Epithelial cell of prostate (primary cell): ENCODE measurements around the gene INMT.

Experiments
- DNase-seq: peaks from one replicate; pipeline ENCODE4 v3.0.0-alpha.2; 2011; ENCODE audit warnings: low read depth, low spot score
- H3K27ac ChIP-seq: fragments of 450-650 bp; 2 replicates; pipeline ENCODE4 v1.5.1; 2017; ENCODE audit warnings: mild to moderate bottlenecking

INMT gene

DNA sequence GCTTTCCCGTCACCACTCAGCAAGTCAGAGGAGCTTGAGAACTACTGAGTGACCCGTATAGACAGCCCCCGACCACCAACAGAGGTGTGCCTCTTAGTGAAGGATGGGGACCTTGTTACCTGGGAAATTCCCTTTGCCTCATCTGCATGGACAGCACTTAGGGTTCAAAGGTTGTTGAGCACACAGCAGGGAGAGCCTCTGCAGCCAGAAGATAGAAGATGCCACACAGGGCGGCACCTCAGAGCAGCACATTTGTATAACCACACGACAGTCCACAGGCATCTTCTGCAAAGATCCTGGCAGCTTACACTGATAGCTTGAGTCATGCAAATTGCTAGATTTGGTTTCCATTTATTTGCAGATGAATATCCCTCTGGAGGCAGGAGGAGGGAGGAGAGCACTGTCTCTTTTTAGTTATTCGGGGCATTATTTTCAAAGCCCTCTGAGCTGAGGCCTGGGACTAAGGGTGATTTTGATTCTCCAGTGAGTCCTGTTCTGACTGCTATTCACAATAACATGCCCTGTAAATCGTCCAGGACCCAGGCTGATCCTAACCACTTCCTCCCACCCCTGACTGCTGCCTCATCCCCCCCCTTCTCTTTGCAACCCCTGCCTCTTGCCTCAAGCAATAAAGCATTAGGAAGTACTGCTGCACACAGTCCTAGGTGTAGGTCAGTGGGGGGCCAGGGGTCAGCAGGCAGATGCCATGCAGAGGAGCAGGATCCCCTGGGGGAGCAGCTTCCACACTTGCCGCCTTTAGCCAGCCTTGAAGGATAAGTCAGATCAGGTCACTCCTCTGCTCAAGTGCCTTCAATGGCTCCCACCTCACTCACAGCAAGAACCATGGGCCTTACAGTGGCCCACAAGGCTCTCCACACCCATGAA lies 24.6 kb upstream of the INMT start:
- H3K27ac ChIP-seq = no peak overlapping the region
- no peak for DNase-seq

DNA sequence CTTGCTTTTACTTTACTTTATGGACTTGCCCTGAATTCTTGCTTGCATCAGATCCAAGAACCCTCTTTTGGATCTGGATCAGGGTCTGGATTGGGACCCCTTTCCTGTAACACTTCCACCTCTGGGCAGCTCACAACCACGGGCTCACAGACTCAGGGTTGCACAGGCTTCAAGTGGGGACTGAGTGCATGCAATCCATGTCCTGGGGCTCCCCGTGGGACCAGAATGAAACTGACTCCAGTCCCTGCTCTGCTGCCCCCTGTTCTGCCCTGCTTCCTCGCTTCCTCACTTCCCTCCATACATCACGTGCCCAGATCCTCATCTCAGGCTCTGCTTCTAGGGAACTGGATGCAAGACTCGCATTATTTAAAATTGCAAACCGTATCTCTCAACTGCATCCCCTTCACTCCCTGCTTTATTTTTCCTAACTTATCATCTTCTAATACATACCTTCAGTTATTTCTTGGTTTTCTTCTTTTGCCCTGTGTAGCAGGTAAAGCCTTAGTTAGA lies 23.3 kb upstream of the INMT start:
- H3K27ac ChIP-seq = no peak overlapping the region
- no peak for DNase-seq

GRCh38 chr7:30729642-30730041 lies 22.3 kb upstream of the INMT start:
- no peak for DNase-seq
- no peak overlapping the region for H3K27ac ChIP-seq

GRCh38 chr7:30730097-30730496 lies 21.8 kb upstream of the INMT start:
- no peak overlapping the region for H3K27ac ChIP-seq
- DNase-seq = no peak

DNA sequence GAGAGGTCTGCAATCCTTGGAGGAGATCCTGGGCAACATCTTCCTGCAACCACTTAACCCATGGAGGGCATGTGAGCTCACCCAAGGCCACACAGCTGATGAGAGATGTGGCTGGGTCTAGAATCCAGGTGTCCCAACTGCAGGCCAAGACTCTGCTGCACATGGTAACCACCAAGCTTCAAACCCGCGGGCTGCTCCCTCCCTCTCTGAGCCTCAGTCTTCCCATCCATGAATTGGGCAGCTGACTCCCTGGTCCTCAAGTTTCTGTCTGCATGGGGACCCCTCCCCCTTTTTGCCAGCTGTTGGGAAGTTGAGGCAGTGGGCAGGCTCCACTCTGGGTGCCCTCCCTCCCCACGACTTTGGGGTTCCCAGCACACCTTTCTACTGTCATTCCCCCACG lies 20.9 kb upstream of the INMT start:
- DNase-seq = no peak
- H3K27ac ChIP-seq = no peak overlapping the region

DNA sequence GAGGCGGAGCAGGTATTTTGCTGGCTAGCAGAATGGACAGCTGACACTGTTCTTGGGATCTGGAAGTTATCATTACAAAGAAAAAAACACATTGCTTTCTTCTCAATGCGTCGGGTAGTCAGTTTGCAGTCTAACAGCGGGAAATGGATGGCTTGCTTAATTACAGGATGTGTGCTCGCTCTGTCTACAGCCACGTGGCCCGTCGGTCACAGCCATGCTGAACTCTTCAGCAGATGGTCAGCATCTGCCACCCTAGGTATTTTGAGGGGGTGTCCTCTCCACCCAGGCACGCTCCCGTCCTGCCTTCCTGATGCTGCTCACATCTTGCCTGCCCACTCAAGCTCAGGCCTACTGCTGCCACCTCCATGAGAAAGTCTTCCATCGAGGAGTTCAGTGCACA lies 20.4 kb upstream of the INMT start:
- DNase-seq = no peak
- no peak overlapping the region for H3K27ac ChIP-seq

- DNase-seq = no peak
- no peak overlapping the region for H3K27ac ChIP-seq
Observed at GRCh38 chr7:30732606-30733005, 19.3 kb upstream of the INMT start.

GRCh38 chr7:30733216-30733615 lies 18.7 kb upstream of the INMT start:
- H3K27ac ChIP-seq = no peak overlapping the region
- DNase-seq = no peak

DNA sequence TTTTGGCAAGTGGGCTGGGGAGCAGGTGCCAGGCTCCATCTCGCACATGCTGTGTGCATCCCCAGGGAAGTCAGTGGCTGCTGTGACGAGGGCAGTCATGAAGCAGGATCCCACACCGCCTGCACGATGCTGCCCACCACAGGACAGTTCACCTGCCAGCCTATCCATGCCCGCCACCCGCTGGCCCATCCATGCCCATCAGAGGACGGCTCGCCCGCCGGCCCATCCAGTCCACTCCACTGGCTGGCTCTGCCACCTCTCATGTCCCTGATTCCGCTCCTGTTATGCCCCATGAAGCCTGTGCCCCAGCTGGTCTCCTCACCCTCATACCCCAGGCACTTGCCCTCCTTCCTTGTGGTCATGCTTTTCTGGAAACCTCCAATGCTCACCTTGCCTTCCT lies 18.2 kb upstream of the INMT start:
- no peak overlapping the region for H3K27ac ChIP-seq
- no peak for DNase-seq

DNA sequence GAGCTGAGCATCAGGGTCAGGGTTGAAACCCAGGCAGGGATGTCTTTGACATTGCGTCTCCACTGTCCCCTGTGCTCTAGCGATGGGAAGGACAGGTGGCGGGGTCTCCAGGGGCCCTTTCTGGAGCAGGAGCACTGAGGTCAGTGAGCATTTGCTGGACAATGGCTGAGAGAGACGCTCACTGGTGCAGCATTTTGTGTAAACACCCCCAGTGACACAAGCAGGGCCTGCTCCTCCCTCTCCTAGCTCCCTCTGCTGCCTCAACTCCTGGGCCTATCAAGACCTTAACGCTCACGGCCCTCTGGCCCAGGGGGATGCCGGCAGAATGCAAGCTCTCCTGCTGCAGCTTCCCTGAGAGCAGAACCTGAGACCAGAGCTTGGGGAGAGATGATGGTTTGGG lies 17.4 kb upstream of the INMT start:
- no peak for DNase-seq
- no peak overlapping the region for H3K27ac ChIP-seq

- DNase-seq = no peak
- no peak overlapping the region for H3K27ac ChIP-seq
Observed at GRCh38 chr7:30735631-30736030, 16.3 kb upstream of the INMT start.

DNA sequence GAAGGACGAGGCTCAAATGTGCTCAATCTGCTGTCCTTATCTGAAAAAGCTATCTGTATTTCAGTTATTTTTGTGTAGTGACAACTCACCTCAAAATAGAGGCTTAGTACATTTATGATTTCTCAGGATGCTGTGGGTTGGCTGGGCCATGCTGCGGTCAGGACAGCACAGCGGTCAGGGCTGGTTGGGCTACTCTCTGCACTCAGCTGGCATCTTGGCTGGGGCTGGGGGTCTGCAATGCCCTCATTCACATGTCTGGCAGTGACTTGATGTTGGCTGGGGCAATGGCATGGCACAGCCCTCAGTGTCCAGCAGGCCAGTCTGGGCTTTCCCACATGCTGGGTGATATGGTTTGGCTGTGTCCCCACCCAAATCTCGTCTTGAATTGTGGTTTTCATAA lies 15.6 kb upstream of the INMT start:
- H3K27ac ChIP-seq = no peak overlapping the region
- DNase-seq = no peak

DNA sequence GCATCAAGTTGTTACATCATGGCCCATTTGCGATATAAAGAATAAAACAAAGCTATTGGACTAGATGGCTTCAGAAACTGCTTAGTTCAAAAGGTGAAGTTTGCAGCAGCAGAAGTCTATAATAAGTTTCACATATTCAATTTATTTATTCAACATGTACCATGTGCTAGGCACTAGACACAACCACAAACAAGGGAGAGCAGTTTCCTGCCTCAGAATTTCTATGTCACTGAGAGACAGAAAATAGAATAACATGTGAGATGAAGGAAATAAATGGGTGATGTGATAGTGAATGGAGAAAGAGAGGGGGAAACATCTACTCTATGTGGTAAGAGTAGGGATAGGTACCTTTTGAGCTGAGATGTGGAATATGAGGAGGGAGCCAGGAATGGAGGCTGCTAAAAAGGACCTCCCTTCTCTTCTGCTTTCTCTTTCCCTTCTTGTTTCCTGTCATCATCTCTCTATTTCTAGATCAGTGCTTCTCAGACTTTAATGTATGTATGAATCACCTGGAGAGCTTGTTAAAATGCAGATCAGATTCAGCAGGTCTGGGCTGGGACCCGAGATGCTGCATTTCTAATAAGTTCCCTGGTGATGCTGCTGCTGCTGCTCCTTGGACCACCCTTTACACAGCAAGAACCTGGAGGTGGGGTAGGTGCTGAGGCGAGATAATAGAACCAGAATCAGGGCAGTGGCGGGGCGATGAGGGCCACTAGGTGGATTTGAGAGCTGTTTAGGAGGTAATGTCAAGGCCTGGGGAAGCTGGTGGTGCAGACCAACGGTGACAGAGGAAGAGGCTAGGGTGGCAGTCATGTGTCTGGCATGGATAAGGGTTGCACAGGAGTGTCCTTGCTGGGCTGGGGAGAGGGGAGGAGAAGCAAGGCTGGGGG lies 13.7 kb upstream of the INMT start:
- H3K27ac ChIP-seq = no peak overlapping the region
- DNase-seq = no peak

GRCh38 chr7:30739691-30740090 lies 12.2 kb upstream of the INMT start:
- no peak for DNase-seq
- no peak overlapping the region for H3K27ac ChIP-seq

DNA sequence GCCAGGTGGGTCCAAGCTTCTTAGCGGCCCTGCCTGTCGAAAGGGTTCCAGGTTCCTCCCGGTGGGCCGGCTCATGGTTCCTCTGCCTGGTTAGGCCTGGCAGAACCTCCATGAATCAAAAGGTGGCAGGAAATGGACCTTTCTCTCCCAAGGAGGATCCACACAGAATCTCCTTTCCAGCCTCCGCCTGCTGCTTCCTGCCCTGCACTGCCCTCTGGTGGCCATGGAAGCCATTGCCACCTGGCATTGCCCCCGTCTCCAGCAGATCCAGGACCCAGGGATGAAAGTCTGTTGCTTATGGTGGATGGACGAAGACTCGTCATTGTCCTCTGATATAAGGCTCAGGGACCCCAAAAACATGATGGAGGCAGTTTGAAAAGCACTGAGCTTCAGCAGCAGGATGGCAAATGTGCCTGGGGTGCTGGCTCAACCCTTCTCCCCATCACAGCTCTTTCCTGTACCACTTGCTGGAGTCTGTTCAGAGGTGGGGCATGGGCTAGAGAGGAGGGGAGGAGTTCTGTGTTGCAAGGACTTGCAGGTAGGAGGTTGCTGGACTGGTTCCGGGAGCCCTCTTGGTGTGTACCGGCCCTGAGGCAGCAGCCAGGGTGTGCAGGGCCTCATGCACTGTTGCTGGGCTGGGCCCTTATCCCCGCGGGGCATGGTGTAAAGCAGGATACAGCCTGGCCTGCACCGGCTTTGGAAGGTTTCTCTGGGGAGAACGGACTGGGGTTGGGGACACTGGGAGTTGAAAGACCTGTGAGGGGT lies 11.3 kb upstream of the INMT start:
- H3K27ac ChIP-seq = no peak overlapping the region
- no peak for DNase-seq

GRCh38 chr7:30741289-30741688 lies 10.6 kb upstream of the INMT start:
- DNase-seq = no peak
- no peak overlapping the region for H3K27ac ChIP-seq

DNA sequence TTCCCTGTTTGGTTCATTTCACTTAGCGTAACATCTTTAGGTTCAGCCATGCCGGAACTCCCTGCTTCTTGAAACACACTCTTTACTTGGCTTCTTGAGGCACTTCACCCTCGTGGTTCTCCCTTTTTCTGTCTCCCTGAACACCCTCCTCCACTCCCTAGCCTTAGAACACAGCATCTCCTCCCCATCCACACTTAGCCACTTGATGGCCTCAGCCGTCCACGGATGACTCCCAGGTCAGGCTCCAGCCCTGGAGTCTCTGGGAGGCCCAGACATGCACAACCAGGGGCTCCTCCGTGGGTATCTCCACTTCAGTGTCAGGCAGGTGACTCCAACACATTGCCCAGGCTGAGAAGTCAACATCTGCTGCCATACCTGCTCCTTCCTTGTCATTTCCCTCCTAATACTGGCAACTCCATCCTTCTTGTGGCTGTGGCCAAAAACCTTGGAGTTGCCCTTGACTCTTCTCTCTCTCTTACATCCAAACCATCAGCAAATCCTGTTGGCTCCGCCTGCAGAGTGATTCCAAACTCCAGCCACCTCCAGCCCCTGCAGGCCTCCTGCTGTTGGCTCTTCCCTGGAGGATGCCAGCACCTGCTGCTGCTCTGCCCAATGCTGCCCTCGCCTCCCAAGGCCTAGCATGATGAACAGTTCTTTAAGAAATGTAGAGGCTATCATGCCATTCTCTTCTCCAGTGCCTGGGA lies 8.4 kb upstream of the INMT start:
- no peak overlapping the region for H3K27ac ChIP-seq
- no peak for DNase-seq

DNA sequence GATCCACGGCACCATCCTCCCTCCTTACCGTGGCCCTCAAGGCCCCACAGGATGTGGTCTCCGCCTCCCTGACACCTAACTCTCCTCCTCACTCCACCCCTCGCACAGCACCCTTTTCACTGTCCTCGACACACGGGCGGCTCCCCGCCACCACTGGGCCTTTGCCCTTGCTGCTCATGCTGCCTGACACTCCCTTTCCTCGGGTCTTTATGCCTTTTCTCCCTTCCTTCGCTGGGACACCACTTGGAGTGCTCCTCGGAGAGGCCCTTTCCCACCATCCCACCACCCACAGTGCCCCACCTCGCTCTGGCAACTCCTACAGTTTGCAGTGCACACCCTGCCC lies 7.9 kb upstream of the INMT start:
- H3K27ac ChIP-seq = no peak overlapping the region
- DNase-seq = no peak

DNA sequence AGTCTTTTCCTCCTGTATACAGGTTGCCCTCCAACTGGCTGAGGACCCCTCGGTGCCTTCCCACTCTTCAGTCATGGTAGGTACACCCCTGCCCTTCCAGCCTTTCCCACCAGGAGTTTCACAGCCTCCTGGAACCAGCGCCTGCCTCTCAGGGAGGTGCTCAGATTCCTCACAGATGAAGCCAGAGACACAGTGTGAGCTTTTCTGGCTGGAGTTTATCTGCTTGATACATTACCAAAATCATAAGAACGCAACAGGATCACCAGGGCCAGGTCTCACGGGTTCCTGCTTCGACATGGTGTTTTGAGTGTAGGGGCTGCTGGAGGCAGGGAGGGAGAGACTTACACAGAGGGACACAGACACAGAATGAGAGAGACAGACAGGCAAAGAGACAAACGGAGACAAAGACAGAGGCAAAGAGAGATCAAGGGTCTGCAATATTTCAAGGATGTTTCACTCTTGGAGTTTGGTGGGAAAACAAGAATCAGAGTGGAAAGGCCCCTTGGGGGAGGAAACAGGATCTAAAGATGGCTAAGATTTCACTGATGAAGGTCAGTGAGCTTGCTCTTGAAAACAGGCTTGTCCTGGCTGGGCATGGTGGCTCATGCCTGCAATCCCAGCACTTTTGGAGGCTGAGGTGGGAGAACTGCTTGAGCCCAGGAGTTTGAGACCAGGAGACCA lies 6.5 kb upstream of the INMT start:
- DNase-seq = no peak

More for the DNA sequence above, 6.5 kb upstream of the INMT start:
- no peak overlapping the region for H3K27ac ChIP-seq
